HL-60 (cell line): Measurements from ENCODE around the gene PGLYRP2.

Experiments
- DNase-seq, 2 experiments: peaks; one replicate each; pipeline ENCODE4 v3.0.0-alpha.2; 2010 to 2020; ENCODE audit warnings: low read depth in 1 of 2, low spot score in 1 of 2
- H3K27ac ChIP-seq: fragments of 250-450 bp; sonication (Bioruptor Pico); replicated peaks from 2 replicates; pipeline ENCODE4 v1.5.1; 2020; ENCODE audit warnings: mild to moderate bottlenecking, moderate library complexity
- H3K27me3 ChIP-seq: fragments of 250-450 bp; sonication (Bioruptor Pico); 2 replicates; pipeline ENCODE4 v1.5.1; 2021; ENCODE audit warnings: mild to moderate bottlenecking, moderate library complexity; ENCODE audit not compliant: insufficient read depth, poor library complexity, severe bottlenecking
- H3K4me3 ChIP-seq: replicated peaks from 2 replicates; pipeline ENCODE4 v1.5.1; 2011; ENCODE audit warnings: mild to moderate bottlenecking, control low read depth, low read length; ENCODE audit not compliant: insufficient read depth
- GABPA ChIP-seq: IDR thresholded peaks from 2 replicates; pipeline ENCODE4 v1.6.1; 2012; ENCODE audit warnings: low read depth
- POLR2AphosphoS5 ChIP-seq: IDR thresholded peaks from 2 replicates; pipeline ENCODE4 v1.6.1; 2012; ENCODE audit warnings: low read depth
- SPI1 ChIP-seq: IDR thresholded peaks from 2 replicates; pipeline ENCODE4 v1.6.1; 2012; ENCODE audit warnings: low read depth, mild to moderate bottlenecking, borderline replicate concordance
- TF ChIP-seq, protein P1 (sequence below): IDR thresholded peaks from 2 replicates; pipeline ENCODE4 v1.6.1; 2012; ENCODE audit warnings: low read depth; ENCODE audit not compliant: insufficient replicate concordance
- TF ChIP-seq, protein P2 (sequence below): IDR thresholded peaks from one replicate; pipeline ENCODE4 v1.5.1; 2011; ENCODE audit warnings: low read length, control low read depth, inconsistent platforms; ENCODE audit not compliant: insufficient read depth

PGLYRP2 gene

DNA sequence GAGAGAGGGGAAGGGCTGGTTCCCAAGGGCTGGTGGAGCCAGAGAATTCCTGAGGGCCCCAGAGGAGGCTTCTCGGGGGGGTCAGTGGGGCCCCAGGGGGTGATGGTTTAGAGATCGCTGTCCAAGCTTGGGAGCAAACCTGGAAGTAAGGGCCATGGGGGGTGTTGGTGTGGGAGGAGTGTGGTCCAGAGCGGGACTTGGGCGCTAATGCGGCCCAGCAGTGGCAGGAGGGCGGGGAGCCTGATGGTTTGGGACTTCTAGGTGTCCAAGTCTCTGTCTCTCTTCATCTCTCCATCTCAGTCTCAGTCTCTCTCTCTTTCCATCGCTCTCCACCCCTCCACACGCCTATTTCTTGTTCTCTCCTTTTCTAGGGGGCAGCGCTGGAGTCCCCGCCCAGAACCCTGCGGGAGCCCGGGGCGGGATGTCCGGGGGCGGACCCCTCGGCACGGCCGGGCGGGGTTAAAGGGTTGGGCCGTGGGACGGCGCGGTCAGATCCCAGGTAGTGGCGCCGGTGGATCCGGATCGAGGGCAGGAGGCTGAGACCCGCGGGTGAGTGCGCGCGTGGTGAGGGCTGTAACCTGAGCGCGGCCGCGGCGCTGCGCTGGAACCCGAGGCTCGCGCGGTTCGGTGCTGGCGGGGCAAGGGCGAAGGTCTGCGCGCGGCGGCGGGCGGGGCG, 28.9 kb upstream of the PGLYRP2 start, which contains the start of gene CYP4F22:
Gene CYP4F22, plus strand, starts transcription at position 491 of the 676 bp plus-strand sequence. CDS start 16,812 bp downstream, outside the sequence.
- no peak within 1 kb of the TSS for H3K27ac ChIP-seq
- TF ChIP-seq, protein P1, sequence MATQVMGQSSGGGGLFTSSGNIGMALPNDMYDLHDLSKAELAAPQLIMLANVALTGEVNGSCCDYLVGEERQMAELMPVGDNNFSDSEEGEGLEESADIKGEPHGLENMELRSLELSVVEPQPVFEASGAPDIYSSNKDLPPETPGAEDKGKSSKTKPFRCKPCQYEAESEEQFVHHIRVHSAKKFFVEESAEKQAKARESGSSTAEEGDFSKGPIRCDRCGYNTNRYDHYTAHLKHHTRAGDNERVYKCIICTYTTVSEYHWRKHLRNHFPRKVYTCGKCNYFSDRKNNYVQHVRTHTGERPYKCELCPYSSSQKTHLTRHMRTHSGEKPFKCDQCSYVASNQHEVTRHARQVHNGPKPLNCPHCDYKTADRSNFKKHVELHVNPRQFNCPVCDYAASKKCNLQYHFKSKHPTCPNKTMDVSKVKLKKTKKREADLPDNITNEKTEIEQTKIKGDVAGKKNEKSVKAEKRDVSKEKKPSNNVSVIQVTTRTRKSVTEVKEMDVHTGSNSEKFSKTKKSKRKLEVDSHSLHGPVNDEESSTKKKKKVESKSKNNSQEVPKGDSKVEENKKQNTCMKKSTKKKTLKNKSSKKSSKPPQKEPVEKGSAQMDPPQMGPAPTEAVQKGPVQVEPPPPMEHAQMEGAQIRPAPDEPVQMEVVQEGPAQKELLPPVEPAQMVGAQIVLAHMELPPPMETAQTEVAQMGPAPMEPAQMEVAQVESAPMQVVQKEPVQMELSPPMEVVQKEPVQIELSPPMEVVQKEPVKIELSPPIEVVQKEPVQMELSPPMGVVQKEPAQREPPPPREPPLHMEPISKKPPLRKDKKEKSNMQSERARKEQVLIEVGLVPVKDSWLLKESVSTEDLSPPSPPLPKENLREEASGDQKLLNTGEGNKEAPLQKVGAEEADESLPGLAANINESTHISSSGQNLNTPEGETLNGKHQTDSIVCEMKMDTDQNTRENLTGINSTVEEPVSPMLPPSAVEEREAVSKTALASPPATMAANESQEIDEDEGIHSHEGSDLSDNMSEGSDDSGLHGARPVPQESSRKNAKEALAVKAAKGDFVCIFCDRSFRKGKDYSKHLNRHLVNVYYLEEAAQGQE, result no peak
- TF ChIP-seq SPI1 (no peak), GABPA (no peak), POLR2AphosphoS5 (no peak)
- TF ChIP-seq, protein P2, sequence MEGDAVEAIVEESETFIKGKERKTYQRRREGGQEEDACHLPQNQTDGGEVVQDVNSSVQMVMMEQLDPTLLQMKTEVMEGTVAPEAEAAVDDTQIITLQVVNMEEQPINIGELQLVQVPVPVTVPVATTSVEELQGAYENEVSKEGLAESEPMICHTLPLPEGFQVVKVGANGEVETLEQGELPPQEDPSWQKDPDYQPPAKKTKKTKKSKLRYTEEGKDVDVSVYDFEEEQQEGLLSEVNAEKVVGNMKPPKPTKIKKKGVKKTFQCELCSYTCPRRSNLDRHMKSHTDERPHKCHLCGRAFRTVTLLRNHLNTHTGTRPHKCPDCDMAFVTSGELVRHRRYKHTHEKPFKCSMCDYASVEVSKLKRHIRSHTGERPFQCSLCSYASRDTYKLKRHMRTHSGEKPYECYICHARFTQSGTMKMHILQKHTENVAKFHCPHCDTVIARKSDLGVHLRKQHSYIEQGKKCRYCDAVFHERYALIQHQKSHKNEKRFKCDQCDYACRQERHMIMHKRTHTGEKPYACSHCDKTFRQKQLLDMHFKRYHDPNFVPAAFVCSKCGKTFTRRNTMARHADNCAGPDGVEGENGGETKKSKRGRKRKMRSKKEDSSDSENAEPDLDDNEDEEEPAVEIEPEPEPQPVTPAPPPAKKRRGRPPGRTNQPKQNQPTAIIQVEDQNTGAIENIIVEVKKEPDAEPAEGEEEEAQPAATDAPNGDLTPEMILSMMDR, result no peak
- no peak within 1 kb of the TSS for H3K4me3 ChIP-seq
- H3K27me3 ChIP-seq, result peaks cover 18% of the 10 kb centered on the region
- DNase-seq, result no peak

DNA sequence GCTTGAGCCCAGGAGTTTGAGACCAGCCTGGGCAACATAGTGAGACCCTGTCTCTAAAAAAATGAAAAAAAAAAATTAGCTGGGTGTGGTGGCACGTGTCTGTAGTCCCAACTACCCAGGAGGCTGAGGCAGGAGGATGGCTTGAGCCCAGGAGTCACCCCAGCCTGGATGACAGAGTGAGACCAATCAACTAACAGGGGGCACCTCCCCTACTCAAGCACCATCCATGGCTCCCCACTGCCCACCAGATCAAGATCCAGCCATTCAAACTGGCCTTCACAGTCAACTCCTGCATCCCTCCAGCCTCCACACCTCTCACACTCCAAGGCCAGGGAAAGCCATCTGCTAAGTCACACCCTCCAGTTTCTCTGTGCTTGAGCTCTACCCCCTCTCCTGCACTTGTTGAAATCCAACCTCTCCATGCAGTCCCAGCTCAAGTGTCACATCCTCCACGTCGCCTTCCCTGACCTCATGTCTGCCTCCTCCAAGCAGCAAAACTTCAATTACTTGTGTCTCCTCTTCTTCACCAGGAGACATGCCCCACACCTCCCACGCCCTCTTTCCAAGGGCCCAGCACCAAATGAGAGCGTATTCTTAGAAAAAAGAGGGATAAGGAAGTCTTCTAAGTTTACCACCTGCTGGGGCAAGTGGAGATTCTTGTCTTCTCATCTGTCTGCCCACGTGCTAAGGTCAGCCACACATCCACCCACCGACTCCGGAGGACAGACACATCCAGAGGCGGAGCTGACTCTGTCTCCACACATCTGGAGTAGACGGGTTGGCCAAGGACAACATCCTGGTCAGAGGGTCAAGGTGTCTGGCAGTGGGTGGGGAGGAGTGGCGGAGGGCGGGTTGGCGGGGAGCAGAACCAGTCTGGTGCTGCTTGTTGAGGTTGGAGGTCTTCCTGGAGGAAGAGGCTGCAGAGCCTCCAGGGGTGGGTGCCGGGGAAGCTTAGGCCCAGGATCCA, 28.1 kb upstream of the PGLYRP2 start:
- Histone ChIP-seq H3K27me3 (peaks cover 18% of the 10 kb centered on the region), H3K27ac (no peak overlapping the region), H3K4me3 (no peak overlapping the region)
- no peak for TF ChIP-seq SPI1
- TF ChIP-seq, protein P1, result no peak
- TF ChIP-seq POLR2AphosphoS5, result no peak
- TF ChIP-seq, protein P2, result no peak
- no peak for TF ChIP-seq GABPA
- no peak for DNase-seq

DNA sequence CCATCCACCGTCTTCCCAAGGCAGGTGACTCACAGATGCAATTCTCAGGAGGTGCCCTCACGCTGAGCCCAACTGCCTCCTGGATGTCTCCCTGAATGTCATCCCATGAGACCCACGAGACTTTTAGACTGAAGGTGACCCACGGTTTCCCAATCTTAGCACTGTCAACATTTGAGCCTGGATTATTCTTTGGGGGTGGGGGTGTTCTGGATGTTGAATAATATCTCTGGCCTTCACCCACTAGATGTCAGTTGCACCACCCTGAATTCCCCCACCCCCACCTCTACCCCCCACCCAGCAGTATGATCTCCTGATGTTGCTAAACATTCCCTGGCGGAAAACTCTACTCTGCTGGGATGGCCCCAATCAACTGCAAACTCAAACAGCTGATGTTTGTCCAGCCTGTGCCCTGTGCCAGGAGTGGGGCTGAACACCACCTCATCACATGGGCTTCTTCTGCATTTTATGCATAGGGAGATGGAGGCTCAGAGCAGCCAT, 26.8 kb upstream of the PGLYRP2 start:
- H3K27me3 ChIP-seq, result peaks cover 18% of the 10 kb centered on the region
- no peak overlapping the region for H3K27ac ChIP-seq
- no peak for DNase-seq
- no peak overlapping the region for H3K4me3 ChIP-seq
- TF ChIP-seq, protein P1, result no peak
- no peak for TF ChIP-seq GABPA
- TF ChIP-seq POLR2AphosphoS5, result no peak
- no peak for TF ChIP-seq SPI1
- TF ChIP-seq, protein P2, result no peak
